HG02571 (cell line): ENCODE measurements around the gene EFNA5.

ENCODE experiments used
- ATAC-seq: cut with Tn5 transposase; IDR thresholded peaks from one replicate; pipeline ENCODE4 v1.9.1; 2021; ENCODE audit warnings: mild to moderate bottlenecking, moderate library complexity; ENCODE audit not compliant: unreplicated experiment

The EFNA5 gene

DNA sequence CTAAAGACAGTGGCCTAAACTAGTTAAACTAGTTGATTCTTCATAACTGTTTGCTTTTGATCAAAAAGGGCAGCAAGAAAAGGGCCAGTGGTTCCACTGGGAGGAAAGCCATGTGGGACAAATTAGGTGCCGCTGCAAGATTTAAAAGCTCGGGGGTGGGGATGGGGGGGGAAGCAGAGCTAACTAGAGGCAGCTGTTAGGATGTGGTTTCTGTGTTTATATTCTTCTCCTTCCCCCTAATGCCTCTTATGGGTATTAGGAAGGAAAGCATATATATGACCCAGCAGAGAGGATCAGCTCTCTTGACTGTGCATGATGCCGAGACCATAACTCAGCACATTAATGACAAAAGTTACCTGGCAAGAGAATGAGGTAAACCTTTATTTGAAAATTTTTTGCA is 65.7 kb downstream of the EFNA5 start:
- ATAC-seq = no peak

GRCh38 chr5:107604146-107604910 is 66.4 kb downstream of the EFNA5 start:
- no peak for ATAC-seq

DNA sequence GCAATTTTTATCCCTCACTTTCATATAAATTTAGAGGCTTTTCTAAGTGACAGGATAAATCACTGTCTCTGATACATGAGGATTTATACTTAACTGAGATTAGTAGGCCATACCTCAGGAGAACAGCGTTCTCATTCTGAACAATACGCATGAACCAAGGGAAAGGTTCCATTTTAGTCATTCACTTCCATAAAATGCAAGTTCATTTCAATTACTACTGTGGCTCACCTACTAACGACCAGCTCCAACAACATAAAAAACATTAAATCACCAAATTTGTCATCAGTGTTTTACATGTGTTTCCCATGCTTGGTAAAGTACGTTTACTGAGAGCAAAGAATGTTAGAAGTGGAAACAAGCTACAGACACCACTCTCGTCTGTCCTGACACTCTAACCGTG is 67.4 kb downstream of the EFNA5 start:
- ATAC-seq = no peak

GRCh38 chr5:107602896-107603295 is 67.8 kb downstream of the EFNA5 start:
- ATAC-seq = no peak

DNA sequence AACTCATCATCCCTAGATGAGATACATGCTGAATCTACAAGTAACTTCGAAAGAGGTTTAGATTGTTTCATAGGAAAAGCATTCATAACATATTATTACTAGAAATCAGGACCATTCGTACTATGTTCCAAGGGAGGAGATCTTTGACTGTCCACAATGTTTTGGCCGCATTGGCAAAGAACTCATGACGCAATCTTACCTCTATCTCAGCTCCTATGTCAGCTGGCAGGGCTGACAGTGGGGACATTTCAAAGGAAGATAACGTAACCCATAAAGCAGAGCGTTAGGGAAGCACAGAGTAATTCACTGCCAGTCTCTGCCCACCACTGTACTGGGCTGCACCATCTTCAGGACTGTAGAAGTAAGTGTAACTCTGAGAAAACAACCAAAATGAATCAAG is 69.7 kb downstream of the EFNA5 start:
- no peak for ATAC-seq

GRCh38 chr5:107598958-107599357 is 71.8 kb downstream of the EFNA5 start:
- ATAC-seq = no peak

DNA sequence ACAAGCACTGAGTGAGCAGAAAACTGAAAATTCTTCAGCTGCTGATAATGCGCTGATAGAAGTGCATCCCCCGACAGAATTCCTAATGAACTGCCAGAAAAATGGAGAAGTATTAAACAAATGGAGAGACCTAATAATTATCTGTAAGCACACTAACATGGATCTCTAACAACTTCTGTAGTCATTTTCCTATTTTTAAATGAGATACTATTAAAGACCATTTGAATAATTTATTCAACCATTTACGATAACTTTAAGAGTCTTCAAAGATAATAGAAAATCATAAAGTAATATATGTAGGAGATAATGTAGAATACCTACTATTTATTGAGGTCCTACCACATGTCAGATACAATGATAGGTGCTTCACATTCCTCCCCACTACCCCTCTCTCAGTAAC is 72.9 kb downstream of the EFNA5 start:
- no peak for ATAC-seq

GRCh38 chr5:107597247-107597646 is 73.5 kb downstream of the EFNA5 start:
- no peak for ATAC-seq

DNA sequence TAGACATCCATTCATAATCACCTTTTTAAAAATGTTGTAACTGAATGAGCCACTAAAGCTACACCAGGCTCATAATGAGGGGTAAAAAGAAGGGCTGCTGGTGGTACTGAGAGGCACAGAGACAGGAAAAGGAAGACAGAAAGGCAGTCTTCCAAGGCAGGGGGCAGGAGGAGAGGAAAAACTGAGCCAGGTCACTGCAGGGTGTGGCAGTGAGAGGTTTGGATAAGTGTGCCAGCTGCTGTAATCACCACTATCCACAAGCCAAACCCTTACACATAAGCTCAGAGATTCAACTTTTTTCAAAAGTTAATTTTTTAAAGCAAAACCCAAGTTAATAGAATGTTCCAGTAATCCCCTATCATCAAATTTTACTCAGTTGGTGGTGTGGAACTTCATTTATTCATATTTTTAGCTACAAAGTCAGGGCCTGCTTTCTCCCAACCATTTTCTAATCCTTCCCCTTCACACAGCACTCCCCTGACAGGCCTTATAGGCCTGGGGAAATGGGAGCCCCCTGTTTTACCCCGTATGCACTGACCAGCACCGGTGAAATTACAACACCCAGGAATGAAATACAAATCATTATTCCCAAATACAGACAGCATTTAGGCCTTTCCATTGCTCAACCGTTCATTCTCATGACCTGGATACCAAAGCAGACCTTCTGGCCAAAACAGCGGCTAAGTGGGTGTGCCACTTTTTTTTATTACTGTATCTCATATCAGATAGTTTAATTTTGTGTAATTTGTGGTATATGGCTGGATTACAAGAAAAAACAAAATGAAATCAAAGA is 76.3 kb downstream of the EFNA5 start:
- ATAC-seq = no peak

GRCh38 chr5:107593009-107593408 is 77.7 kb downstream of the EFNA5 start:
- ATAC-seq = no peak

- no peak for ATAC-seq
Measured at GRCh38 chr5:107592515-107592914, 78.2 kb downstream of the EFNA5 start.

- ATAC-seq = no peak
Measured at GRCh38 chr5:107590686-107591085, 80.1 kb downstream of the EFNA5 start.

GRCh38 chr5:107589520-107590193 is 81.1 kb downstream of the EFNA5 start:
- ATAC-seq = no peak

DNA sequence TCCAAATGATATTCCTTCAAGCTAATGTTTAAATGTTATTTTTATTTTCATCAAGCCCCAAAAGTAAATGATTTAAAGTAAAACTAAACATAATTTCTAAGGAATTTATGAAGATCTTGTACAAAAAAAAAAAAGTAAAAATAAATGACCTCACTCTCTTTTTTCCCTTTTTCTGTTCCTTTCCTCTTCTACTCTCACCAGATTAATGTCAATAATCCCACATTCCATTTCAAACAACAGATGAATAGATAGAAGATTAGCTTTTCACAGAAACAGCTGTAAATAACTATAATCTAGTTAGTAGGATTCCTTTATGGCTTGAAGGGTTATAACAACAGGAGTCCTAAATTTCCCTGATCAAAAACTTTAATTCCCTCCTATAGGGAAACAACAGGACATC is 88.1 kb downstream of the EFNA5 start:
- no peak for ATAC-seq

DNA sequence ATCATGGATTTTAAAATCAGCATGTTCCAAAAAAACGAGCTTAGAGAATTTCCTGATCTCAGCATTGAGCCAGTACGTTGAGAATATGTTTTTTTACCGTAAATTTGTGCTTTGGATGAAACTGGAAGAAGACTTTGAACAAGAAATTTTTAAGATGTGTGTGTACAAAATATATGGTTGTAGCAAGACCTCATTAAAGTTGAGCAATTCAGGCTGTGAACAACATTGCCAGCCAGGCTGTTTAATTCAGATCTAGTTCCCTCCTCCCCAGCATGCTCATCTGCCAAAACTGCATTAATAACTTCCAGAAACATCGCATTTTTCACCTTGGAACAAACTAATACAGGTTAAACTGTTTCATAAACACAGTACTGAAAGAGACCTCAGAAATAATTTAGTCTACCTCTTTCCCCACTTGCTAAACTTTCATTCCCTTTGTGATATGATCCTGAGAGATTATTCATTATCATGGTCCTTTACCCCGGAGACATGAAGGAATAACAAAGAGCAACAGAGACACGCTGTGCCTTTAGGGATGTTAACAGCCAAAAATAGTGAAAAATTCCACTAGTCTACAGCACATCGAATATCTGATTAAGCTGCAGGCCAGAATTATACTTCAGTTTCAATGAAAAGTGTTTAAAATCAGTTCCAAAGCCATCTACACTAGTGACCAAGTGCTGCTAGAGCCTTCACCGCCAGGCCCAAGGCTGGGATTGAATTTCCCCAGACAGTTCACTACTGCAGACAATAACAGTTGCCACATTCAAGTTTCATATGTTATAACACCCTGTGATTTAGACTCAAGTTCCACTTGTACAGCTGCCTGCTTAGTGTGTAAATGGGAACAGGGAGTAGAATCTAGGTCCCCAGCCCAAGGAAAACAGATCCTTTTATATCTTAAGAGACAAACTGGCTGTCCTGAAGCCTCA is 89.6 kb downstream of the EFNA5 start:
- ATAC-seq = no peak

- ATAC-seq = no peak
Measured at GRCh38 chr5:107578051-107578635, 92.6 kb downstream of the EFNA5 start.

GRCh38 chr5:107577394-107577950 is 93.3 kb downstream of the EFNA5 start:
- no peak for ATAC-seq

DNA sequence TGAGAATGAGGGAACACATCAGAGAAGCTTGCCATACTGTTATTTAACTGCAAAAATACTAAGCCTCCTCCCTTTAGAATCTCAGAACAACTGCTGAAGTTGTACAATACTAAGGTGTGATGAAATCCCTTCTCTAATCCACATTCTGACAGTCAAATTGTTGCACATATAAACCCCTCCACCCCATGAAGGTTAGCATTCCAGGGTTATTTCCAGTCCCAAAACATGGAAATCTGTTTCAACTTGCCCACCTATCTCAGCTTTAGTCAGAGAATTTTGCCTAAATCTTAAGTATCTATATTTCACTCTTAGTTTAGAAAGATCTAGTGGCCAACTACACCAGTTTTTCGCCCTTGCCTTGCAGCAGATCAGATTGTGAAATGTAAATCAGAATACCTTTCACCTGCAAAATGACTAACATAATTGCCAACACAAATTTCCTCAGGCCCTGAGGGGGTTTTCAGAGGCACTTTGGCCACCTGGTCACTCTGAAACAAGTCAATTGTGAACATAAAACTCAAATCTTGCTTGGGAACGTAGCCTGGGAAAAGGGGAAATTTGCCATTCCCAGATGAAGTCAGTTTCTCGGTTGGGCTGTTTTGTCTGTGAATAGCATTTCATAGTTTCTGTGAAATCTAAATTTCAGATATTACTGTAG is 93.9 kb downstream of the EFNA5 start:
- no peak for ATAC-seq

- ATAC-seq = no peak
Measured at GRCh38 chr5:107576155-107576554, 94.6 kb downstream of the EFNA5 start.

DNA sequence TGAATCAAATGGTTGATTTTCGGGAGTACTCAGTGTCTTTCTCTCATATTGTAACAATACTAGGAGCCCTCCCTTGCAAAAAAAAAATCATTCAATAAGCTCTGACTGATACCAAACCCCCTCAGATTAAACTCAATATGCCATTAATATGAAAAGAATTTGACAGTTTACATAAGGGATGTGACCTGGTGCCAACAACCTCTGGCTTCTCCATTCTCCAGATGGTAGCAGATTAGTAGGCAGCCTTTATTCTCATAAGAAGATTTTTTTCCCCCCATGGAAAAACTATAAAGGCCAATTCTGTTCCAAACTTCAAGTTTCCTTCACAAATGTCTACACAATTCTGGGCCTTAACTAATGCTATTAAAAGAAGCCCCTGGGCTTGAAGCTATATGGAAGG is 96.5 kb downstream of the EFNA5 start:
- ATAC-seq = no peak
